Neural progenitor cell (in vitro differentiated cells): ENCODE results near the gene TRIP13. TPM values are rescaled to one million over a fixed set of nuclear protein-coding genes. Genes with fewer than 3 reads are reported as not detected.
"Not testable (repeated sequence)": the region's sequence is repeated elsewhere in the genome, so short reads cannot be mapped to it uniquely, and the experiment has no call there.

Experiments
- DNase-seq: peaks from one replicate; pipeline ENCODE4 v3.0.0-alpha.2; 2016; ENCODE audit warnings: low spot score
- H2AFZ ChIP-seq: fragments of 200-600 bp; sonication (generic); replicated peaks from 2 replicates; pipeline ENCODE4 v1.6.1; 2016; ENCODE audit warnings: antibody characterized with exemption
- H3F3A ChIP-seq: fragments of 200-600 bp; sonication (generic); 2 replicates; pipeline ENCODE4 v1.6.1; 2016; ENCODE audit warnings: antibody characterized with exemption, low read depth
- H3K27ac ChIP-seq: fragments of 200-600 bp; sonication (generic); 2 replicates; pipeline ENCODE4 v1.5.1; 2016; ENCODE audit warnings: mild to moderate bottlenecking
- H3K27me3 ChIP-seq: fragments of 200-600 bp; sonication (generic); 2 replicates; pipeline ENCODE4 v1.6.1; 2016; ENCODE audit warnings: mild to moderate bottlenecking, moderate library complexity
- H3K36me3 ChIP-seq: fragments of 200-600 bp; sonication (generic); 2 replicates; pipeline ENCODE4 v1.5.1; 2016
- H3K4me1 ChIP-seq: fragments of 200-600 bp; sonication (generic); 2 replicates; pipeline ENCODE4 v1.6.1; 2016; ENCODE audit warnings: mixed run types
- H3K4me2 ChIP-seq: fragments of 200-600 bp; sonication (generic); 2 replicates; pipeline ENCODE4 v1.6.1; 2016
- H3K4me3 ChIP-seq: fragments of 200-600 bp; sonication (generic); 2 replicates; pipeline ENCODE4 v1.5.1; 2016
- H3K79me2 ChIP-seq: fragments of 200-600 bp; sonication (generic); 2 replicates; pipeline ENCODE4 v1.6.1; 2016; ENCODE audit warnings: low read depth
- H3K9ac ChIP-seq: fragments of 200-600 bp; sonication (generic); 2 replicates; pipeline ENCODE4 v1.6.1; 2016
- H3K9me3 ChIP-seq: fragments of 200-600 bp; sonication (generic); 2 replicates; pipeline ENCODE4 v1.5.1; 2016; ENCODE audit warnings: low read depth
- H4K20me1 ChIP-seq: fragments of 200-600 bp; sonication (generic); 2 replicates; pipeline ENCODE4 v1.6.1; 2016; ENCODE audit warnings: low read depth
- H3K27ac Mint-ChIP-seq: 3 replicates; pipeline ENCODE4 v1.8.0; 2021; ENCODE audit warnings: mixed read lengths
- H3K27me3 Mint-ChIP-seq: 2 replicates; pipeline ENCODE4 v1.8.0; 2022; ENCODE audit warnings: low read depth, mild to moderate bottlenecking, inconsistent platforms, moderate library complexity, mixed read lengths; ENCODE audit not compliant: insufficient read depth
- H3K36me3 Mint-ChIP-seq: 3 replicates; pipeline ENCODE4 v1.8.0; 2021; ENCODE audit warnings: mixed read lengths
- H3K4me1 Mint-ChIP-seq: 3 replicates; pipeline ENCODE4 v1.8.0; 2021; ENCODE audit warnings: mixed read lengths
- H3K4me3 Mint-ChIP-seq: 3 replicates; pipeline ENCODE4 v1.8.0; 2021; ENCODE audit warnings: mild to moderate bottlenecking, moderate library complexity, mixed read lengths
- H3K9me3 Mint-ChIP-seq: 3 replicates; pipeline ENCODE4 v1.8.0; 2020; ENCODE audit warnings: mixed read lengths
- CTCF ChIP-seq: fragments of 200-600 bp; sonication (generic); IDR thresholded peaks from 2 replicates; pipeline ENCODE4 v1.5.1; 2017; ENCODE audit warnings: antibody characterized with exemption, mild to moderate bottlenecking
- EZH2 ChIP-seq: fragments of 200-600 bp; sonication (generic); IDR thresholded peaks from 2 replicates; pipeline ENCODE4 v1.6.1; 2017; ENCODE audit warnings: antibody characterized with exemption, mild to moderate bottlenecking, moderate library complexity
- EZH2phosphoT487 ChIP-seq: fragments of 200-600 bp; sonication (generic); IDR thresholded peaks from 2 replicates; pipeline ENCODE4 v1.6.1; 2017; ENCODE audit warnings: antibody characterized with exemption
- total RNA-seq: library from RNA; depleted of rRNA; stranded (reverse); fragments of >200 nt; gene quantifications from 2 replicates; pipeline ENCODE4 v1.2.3, GENCODE V29; 2015; ENCODE audit warnings: low replicate concordance

TRIP13 gene
- total RNA-seq, 1 donor from 2014 or later, result 32.3 TPM

DNA sequence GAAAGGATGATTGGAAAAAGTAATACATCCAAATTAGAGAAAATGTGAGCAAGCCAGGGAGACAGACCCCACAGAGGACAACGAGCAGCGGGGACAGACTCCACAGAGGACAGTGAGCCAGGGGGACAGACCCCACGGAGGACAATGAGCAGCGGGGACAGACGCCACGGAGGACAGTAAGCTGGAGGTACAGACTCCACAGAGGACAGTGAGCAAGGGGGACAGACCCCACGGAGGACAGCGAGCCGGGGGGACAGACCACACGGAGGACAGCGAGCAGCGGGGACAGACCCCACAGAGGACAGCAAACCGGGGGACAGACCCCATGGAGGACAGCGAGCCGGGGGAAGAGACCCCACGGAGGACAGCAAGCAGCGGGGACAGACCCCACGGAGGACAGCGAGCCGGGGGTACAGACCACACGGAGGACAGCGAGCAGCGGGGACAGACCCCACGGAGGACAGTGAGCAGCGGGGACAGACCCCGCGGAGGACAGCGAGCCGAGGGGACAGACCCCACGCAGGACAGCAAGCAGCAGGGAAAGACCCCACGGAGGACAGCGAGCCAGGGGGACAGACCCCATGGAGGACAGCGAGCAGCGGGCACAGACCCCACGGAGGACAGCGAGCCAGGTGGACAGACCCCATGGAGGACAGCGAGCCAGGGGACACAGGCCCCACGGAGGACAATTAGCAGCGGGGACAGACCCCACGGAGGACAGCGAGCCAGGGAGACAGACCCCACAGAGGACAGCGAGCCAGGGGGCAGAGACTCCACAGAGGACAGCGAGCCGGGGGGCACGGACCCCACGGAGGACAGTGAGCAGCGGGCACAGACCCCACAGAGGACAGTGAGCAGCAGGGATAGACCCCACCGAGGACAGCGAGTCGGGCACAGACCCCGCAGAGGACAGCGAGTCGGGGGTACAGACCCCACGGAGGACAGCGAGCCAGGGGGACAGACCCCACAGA is 40.0 kb upstream of the TRIP13 start:
- no peaks in the 10 kb centered on the region for H3K9me3 Mint-ChIP-seq
- peak overlapping the region; percentile 1 for H3K27ac Mint-ChIP-seq
- H3K4me3 ChIP-seq, result no peak overlapping the region
- no peak overlapping the region for H3K4me3 Mint-ChIP-seq
- H3K79me2 ChIP-seq, result no peaks in the 10 kb centered on the region
- H4K20me1 ChIP-seq, result no peaks in the 10 kb centered on the region
- no peaks in the 10 kb centered on the region for H3F3A ChIP-seq
- H3K27ac ChIP-seq, result no peak overlapping the region
- no peaks in the 10 kb centered on the region for H3K36me3 Mint-ChIP-seq
- H3K9ac ChIP-seq, result no peak overlapping the region
- H2AFZ ChIP-seq, result no peak overlapping the region
- H3K4me1 ChIP-seq, result peaks cover 9% of the 10 kb centered on the region
- H3K9me3 ChIP-seq, result no peaks in the 10 kb centered on the region
- peaks cover 18% of the 10 kb centered on the region for H3K4me1 Mint-ChIP-seq
- DNase-seq, result no peak
- peaks cover 2% of the 10 kb centered on the region for H3K27me3 Mint-ChIP-seq
- H3K4me2 ChIP-seq, result no peak overlapping the region
- H3K36me3 ChIP-seq, result no peaks in the 10 kb centered on the region
- TF ChIP-seq EZH2 (no peak), EZH2phosphoT487 (no peak), CTCF (no peak)
- no peaks in the 10 kb centered on the region for H3K27me3 ChIP-seq

- H3K4me3 Mint-ChIP-seq, H3K36me3 ChIP-seq, H3K4me3 ChIP-seq, H3K9me3 ChIP-seq, H3K27ac ChIP-seq, H3K27ac Mint-ChIP-seq, H3K36me3 Mint-ChIP-seq, H3K9ac ChIP-seq, H3K79me2 ChIP-seq, DNase-seq, H3F3A ChIP-seq, H3K27me3 ChIP-seq, H2AFZ ChIP-seq, H3K9me3 Mint-ChIP-seq, H3K4me2 ChIP-seq, H3K4me1 ChIP-seq, H3K27me3 Mint-ChIP-seq, H4K20me1 ChIP-seq: not testable (repeated sequence)
- H3K4me1 Mint-ChIP-seq, result peaks cover 18% of the 10 kb centered on the region
Observed at GRCh38 chr5:853416-854090, 39.1 kb upstream of the TRIP13 start.

GRCh38 chr5:854217-854616 is 38.5 kb upstream of the TRIP13 start:
- Histone ChIP-seq H2AFZ (no peak overlapping the region), H4K20me1 (no peaks in the 10 kb centered on the region), H3K4me2 (no peak overlapping the region), H3K9ac (no peak overlapping the region), H3F3A (no peaks in the 10 kb centered on the region), H3K4me1 (peaks cover 9% of the 10 kb centered on the region), H3K27me3 (no peaks in the 10 kb centered on the region), H3K27ac (no peak overlapping the region), H3K36me3 (no peaks in the 10 kb centered on the region), H3K4me3 (no peak overlapping the region), H3K79me2 (no peaks in the 10 kb centered on the region), H3K9me3 (no peaks in the 10 kb centered on the region)
- Mint-ChIP-seq H3K4me3 (no peak overlapping the region), H3K9me3 (no peaks in the 10 kb centered on the region), H3K27me3 (peaks cover 10% of the 10 kb centered on the region), H3K4me1 (peaks cover 13% of the 10 kb centered on the region), H3K36me3 (no peaks in the 10 kb centered on the region), H3K27ac (no peak overlapping the region)
- TF ChIP-seq EZH2 (no peak), CTCF (no peak), EZH2phosphoT487 (no peak)
- DNase-seq, result no peak
